ENCODE measurements around the gene RIMOC1.

- TF ChIP-seq GATA3 (IDR thresholded peaks at IDR 0.05; ENCODE audit: low read depth, low read length) (no peak), GATA2 (IDR thresholded peaks at IDR 0.05; ENCODE audit: low read depth, low read length) (no peak)
Observed at GRCh38 chr5:41883936-41884335, 20.2 kb upstream of the RIMOC1 start.

Measured in SH-SY5Y (cell line).